GM18868 (cell line): ENCODE results near the gene C9orf50.

ENCODE experiments used
- ATAC-seq: cut with Tn5 transposase; IDR thresholded peaks from one replicate; pipeline ENCODE4 v1.9.1; 2021; ENCODE audit warnings: mild to moderate bottlenecking, moderate library complexity; ENCODE audit not compliant: unreplicated experiment

C9orf50 gene

GRCh38 chr9:129612123-129612522, 8.8 kb downstream of the C9orf50 start:
- ATAC-seq, result no peak

GRCh38 chr9:129611307-129611800, 9.5 kb downstream of the C9orf50 start:
- ATAC-seq, result no peak

- ATAC-seq, result no peak
These were observed 10.2 kb downstream of the C9orf50 start for GRCh38 chr9:129610473-129611306.

- ATAC-seq, result no peak
These were observed 10.8 kb downstream of the C9orf50 start for GRCh38 chr9:129610213-129610472.

- no peak for ATAC-seq
These were observed 11.3 kb downstream of the C9orf50 start for GRCh38 chr9:129609486-129610212.

GRCh38 chr9:129608561-129609481, 12.1 kb downstream of the C9orf50 start:
- no peak for ATAC-seq

- no peak for ATAC-seq
These were observed 13.9 kb downstream of the C9orf50 start for GRCh38 chr9:129607027-129607387.

GRCh38 chr9:129606161-129607026, 14.5 kb downstream of the C9orf50 start:
- ATAC-seq, result no peak

- no peak for ATAC-seq
These were observed 16.1 kb downstream of the C9orf50 start for GRCh38 chr9:129604766-129605163.

- ATAC-seq, result no peak
These were observed 16.7 kb downstream of the C9orf50 start for GRCh38 chr9:129604056-129604765.

GRCh38 chr9:129602598-129603415, 18.1 kb downstream of the C9orf50 start:
- no peak for ATAC-seq

- no peak for ATAC-seq
These were observed 19.7 kb downstream of the C9orf50 start for GRCh38 chr9:129601082-129601674.

GRCh38 chr9:129598089-129598596, 22.8 kb downstream of the C9orf50 start:
- ATAC-seq, result no peak

- no peak for ATAC-seq
These were observed 23.4 kb downstream of the C9orf50 start for GRCh38 chr9:129597355-129598088.

GRCh38 chr9:129596541-129597331, 24.2 kb downstream of the C9orf50 start:
- ATAC-seq, result no peak

GRCh38 chr9:129595903-129596540, 24.9 kb downstream of the C9orf50 start:
- no peak for ATAC-seq
